ENCODE measurements around the gene ZNF695. TPM values are rescaled to one million over a fixed set of nuclear protein-coding genes. Genes with fewer than 3 reads are reported as not detected.
"Not testable (repeated sequence)": the region's sequence is repeated elsewhere in the genome, so short reads cannot be mapped to it uniquely, and the experiment has no call there.

Gene ZNF695
- total RNA-seq, 1 donor from 2014 or later = 34.6 TPM

DNA sequence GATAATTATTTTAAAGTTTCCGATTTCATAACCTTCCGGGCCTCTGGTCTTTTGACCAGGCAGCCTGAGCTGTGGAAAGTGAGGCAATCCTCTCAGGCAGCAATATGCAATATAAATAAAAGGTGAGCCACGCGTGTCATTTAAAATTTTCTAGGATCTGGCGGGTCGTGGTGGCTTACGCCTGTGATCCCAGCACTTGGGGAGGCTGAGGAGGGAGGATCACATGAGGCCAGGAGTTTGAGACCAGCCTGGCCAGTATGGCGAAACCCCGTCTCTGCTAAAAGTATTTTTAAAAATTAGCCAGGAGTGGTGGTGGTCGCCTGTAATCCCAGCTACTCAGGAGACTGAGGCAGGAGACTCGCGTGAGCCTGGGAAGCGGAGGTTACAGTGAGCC is 546 bp upstream of the ZNF695 start:
- Histone ChIP-seq H3K36me3 (peaks cover 26% of the 10 kb centered on the region), H3K9ac (no peak overlapping the region), H3K27me3 (no peaks in the 10 kb centered on the region), H3K79me2 (ENCODE audit: low read depth) (peaks cover 44% of the 10 kb centered on the region), H3F3A (ENCODE audit: low read depth) (no peaks in the 10 kb centered on the region), H3K4me1 (no peaks in the 10 kb centered on the region), H4K20me1 (ENCODE audit: low read depth) (no peaks in the 10 kb centered on the region), H3K9me3 (ENCODE audit: low read depth) (peaks cover 28% of the 10 kb centered on the region), H3K27ac (no peak overlapping the region), H2AFZ (replicated peaks) (peak overlapping the region; percentile 52), H3K4me3 (no peak overlapping the region), H3K4me2 (peak overlapping the region; percentile 60)
- DNase-seq (ENCODE audit: low spot score) = no peak
- Mint-ChIP-seq H3K9me3 (peaks cover 56% of the 10 kb centered on the region), H3K27ac (peak overlapping the region; percentile 99), H3K4me1 (peaks cover 7% of the 10 kb centered on the region), H3K4me3 (peak overlapping the region; percentile 100), H3K36me3 (peaks cover 29% of the 10 kb centered on the region), H3K27me3 (ENCODE audit: insufficient read depth, low read depth) (peaks cover 8% of the 10 kb centered on the region)
- TF ChIP-seq EZH2phosphoT487 (IDR thresholded peaks at IDR 0.05) (no peak), EZH2 (IDR thresholded peaks at IDR 0.05) (no peak)
- TF ChIP-seq, protein P1, sequence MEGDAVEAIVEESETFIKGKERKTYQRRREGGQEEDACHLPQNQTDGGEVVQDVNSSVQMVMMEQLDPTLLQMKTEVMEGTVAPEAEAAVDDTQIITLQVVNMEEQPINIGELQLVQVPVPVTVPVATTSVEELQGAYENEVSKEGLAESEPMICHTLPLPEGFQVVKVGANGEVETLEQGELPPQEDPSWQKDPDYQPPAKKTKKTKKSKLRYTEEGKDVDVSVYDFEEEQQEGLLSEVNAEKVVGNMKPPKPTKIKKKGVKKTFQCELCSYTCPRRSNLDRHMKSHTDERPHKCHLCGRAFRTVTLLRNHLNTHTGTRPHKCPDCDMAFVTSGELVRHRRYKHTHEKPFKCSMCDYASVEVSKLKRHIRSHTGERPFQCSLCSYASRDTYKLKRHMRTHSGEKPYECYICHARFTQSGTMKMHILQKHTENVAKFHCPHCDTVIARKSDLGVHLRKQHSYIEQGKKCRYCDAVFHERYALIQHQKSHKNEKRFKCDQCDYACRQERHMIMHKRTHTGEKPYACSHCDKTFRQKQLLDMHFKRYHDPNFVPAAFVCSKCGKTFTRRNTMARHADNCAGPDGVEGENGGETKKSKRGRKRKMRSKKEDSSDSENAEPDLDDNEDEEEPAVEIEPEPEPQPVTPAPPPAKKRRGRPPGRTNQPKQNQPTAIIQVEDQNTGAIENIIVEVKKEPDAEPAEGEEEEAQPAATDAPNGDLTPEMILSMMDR (IDR thresholded peaks at IDR 0.05) = no peak

DNA sequence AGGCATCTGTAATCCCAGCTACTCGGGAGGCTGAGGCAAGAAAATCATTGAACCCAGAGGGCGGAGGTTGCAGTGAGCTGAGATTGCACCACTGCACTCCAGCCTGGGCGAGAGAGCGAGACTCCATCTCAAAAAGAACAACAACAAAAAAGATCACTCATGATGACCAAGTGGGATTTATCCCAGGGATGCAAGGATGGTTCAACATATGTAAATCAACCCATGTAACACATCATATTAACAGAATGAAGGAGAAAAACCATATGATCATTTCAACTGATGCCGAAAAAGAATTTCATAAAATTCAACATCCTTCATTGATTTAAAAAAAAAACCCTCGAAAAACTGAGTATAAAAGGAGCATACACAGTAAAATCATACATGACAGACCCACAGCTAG is 3.8 kb downstream of the ZNF695 start:
- H3K4me1 Mint-ChIP-seq; H3K27ac ChIP-seq; H3K4me1 ChIP-seq; H3K4me3 ChIP-seq; H3F3A ChIP-seq (ENCODE audit: low read depth); H3K27ac Mint-ChIP-seq; H3K27me3 ChIP-seq; H2AFZ ChIP-seq (replicated peaks); H3K4me2 ChIP-seq; H3K9ac ChIP-seq; DNase-seq (ENCODE audit: low spot score); H3K27me3 Mint-ChIP-seq (ENCODE audit: insufficient read depth, low read depth); H4K20me1 ChIP-seq (ENCODE audit: low read depth); H3K4me3 Mint-ChIP-seq: not testable (repeated sequence)
- H3K9me3 Mint-ChIP-seq = peaks cover 78% of the 10 kb centered on the region
- peaks cover 87% of the 10 kb centered on the region for H3K79me2 ChIP-seq (ENCODE audit: low read depth)
- peaks cover 36% of the 10 kb centered on the region for H3K9me3 ChIP-seq (ENCODE audit: low read depth)
- peaks cover 35% of the 10 kb centered on the region for H3K36me3 ChIP-seq
- peaks cover 61% of the 10 kb centered on the region for H3K36me3 Mint-ChIP-seq

DNA sequence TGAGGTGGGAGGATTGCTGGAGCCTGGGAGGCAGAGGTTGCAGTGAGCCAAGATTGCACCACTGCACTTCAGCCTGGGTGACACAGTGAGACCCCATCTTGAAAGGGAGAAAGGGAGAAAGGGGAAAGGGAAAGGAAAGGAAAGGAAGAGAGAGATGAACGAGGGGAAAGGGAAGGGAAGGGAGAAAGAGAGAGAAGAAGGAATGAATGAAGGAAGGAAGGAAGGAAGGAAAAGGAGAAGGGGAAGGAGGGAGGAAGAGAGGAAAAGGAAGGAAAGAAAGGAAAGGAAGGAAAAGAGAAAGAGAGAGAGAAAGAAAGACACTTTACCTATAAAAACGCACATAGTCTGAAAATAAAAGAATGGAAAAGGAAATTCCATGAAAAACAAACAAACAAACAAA is 18.0 kb downstream of the ZNF695 start:
- Histone ChIP-seq H3K27me3 (no peaks in the 10 kb centered on the region), H3K4me1 (no peaks in the 10 kb centered on the region), H3K36me3 (peaks cover 82% of the 10 kb centered on the region), H2AFZ (replicated peaks) (no peak overlapping the region), H3K9me3 (ENCODE audit: low read depth) (peaks cover 85% of the 10 kb centered on the region), H3K9ac (no peak overlapping the region), H3K4me2 (no peak overlapping the region), H3K79me2 (ENCODE audit: low read depth) (peaks cover 43% of the 10 kb centered on the region), H4K20me1 (ENCODE audit: low read depth) (no peaks in the 10 kb centered on the region), H3K27ac (no peak overlapping the region), H3K4me3 (no peak overlapping the region), H3F3A (ENCODE audit: low read depth) (peaks cover 11% of the 10 kb centered on the region)
- Mint-ChIP-seq H3K9me3 (peaks cover 97% of the 10 kb centered on the region), H3K27me3 (ENCODE audit: insufficient read depth, low read depth) (peaks cover 2% of the 10 kb centered on the region), H3K4me1 (no peaks in the 10 kb centered on the region), H3K4me3 (no peak overlapping the region), H3K27ac (no peak overlapping the region), H3K36me3 (peaks cover 89% of the 10 kb centered on the region)
- TF ChIP-seq, protein P1 (IDR thresholded peaks at IDR 0.05) = no peak
- TF ChIP-seq EZH2phosphoT487 (IDR thresholded peaks at IDR 0.05) = no peak
- no peak for TF ChIP-seq EZH2 (IDR thresholded peaks at IDR 0.05)
- no peak for DNase-seq (ENCODE audit: low spot score)

DNA sequence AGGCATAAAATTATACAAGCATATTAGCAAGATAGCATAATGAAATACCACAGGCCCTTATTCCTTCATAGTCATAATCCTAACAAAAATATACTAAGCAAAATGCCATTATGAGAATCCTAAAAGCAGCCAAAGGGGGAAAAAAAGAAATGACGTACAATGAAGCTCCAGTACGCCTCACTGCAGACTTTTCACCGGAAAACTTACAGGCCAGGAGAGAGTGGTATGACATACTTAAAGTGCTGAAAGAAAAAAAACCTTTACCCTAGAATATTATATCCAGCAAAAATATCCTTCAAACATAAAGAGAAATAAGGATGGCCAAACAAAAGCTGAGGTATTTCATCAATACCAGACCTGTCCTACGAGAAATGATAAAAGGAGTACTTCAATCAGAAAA is 19.5 kb downstream of the ZNF695 start:
- no peak for DNase-seq (ENCODE audit: low spot score)
- Histone ChIP-seq H2AFZ (replicated peaks) (no peak overlapping the region), H3K27ac (no peak overlapping the region), H3K4me3 (peak overlapping the region; percentile 10), H4K20me1 (ENCODE audit: low read depth) (no peaks in the 10 kb centered on the region), H3K9ac (no peak overlapping the region), H3K36me3 (peaks cover 85% of the 10 kb centered on the region), H3K9me3 (ENCODE audit: low read depth) (peaks cover 89% of the 10 kb centered on the region), H3K27me3 (no peaks in the 10 kb centered on the region), H3F3A (ENCODE audit: low read depth) (peaks cover 11% of the 10 kb centered on the region), H3K4me2 (no peak overlapping the region), H3K79me2 (ENCODE audit: low read depth) (peaks cover 29% of the 10 kb centered on the region), H3K4me1 (no peaks in the 10 kb centered on the region)
- no peaks in the 10 kb centered on the region for H3K4me1 Mint-ChIP-seq
- H3K27ac Mint-ChIP-seq = no peak overlapping the region
- peaks cover 92% of the 10 kb centered on the region for H3K36me3 Mint-ChIP-seq
- no peak overlapping the region for H3K4me3 Mint-ChIP-seq
- peaks cover 2% of the 10 kb centered on the region for H3K27me3 Mint-ChIP-seq (ENCODE audit: insufficient read depth, low read depth)
- TF ChIP-seq, protein P1 (IDR thresholded peaks at IDR 0.05) = no peak
- no peak for TF ChIP-seq EZH2phosphoT487 (IDR thresholded peaks at IDR 0.05)
- TF ChIP-seq EZH2 (IDR thresholded peaks at IDR 0.05) = no peak
- peaks cover 97% of the 10 kb centered on the region for H3K9me3 Mint-ChIP-seq
